Gastroesophageal sphincter (tissue), 4 donors: Measurements from ENCODE around the gene TRRAP. TPM values are rescaled to one million over a fixed set of nuclear protein-coding genes. Genes with fewer than 3 reads are reported as not detected.
A peak's percentile ranks its signal among the peaks of the same experiment; 100 is the strongest.

Experiments
- ATAC-seq: fragments of 150-250 bp; one replicate; pipeline ENCODE4 v1.9.1; 2016; ENCODE audit warnings: mild to moderate bottlenecking, moderate library complexity
- H3K27ac ChIP-seq, 4 donors: fragments of 200-600 bp; sonication (generic) in 3 of 4; 1 replicate in 3 of 4; 2 replicates in 1 of 4; pipeline ENCODE4 v1.5.1; 2016 to 2019
- H3K27me3 ChIP-seq: fragments of 200-600 bp; sonication (generic); one replicate; pipeline ENCODE4 v1.5.1; 2019
- H3K36me3 ChIP-seq, 2 donors: fragments of 200-600 bp; sonication (generic); one replicate each; pipeline ENCODE4 v1.5.1; 2019; ENCODE audit warnings: control low read depth in 1 of 2
- H3K4me1 ChIP-seq, 3 donors: fragments of 200-600 bp; sonication (generic); 1 replicate in 2 of 3; 2 replicates in 1 of 3; pipeline ENCODE4 v1.5.1; 2016 to 2019; ENCODE audit warnings: control low read depth in 2 of 3
- H3K4me3 ChIP-seq, 2 donors: fragments of 200-600 bp; sonication (generic); one replicate each; pipeline ENCODE4 v1.5.1; 2019; ENCODE audit warnings: mild to moderate bottlenecking in 1 of 2, moderate library complexity in 1 of 2
- H3K9me3 ChIP-seq, 3 donors: fragments of 200-600 bp; sonication (generic); one replicate each; pipeline ENCODE4 v1.5.1; 2017 to 2019; ENCODE audit warnings: control low read depth in 2 of 3
- EP300 ChIP-seq: sonication (generic); formaldehyde crosslinking; IDR thresholded peaks from one replicate; pipeline ENCODE4 v1.6.1; 2017; ENCODE audit warnings: antibody characterized with exemption, mild to moderate bottlenecking
- POLR2A ChIP-seq, 2 donors: fragments of 450-650 bp; IDR thresholded peaks; one replicate each; pipeline ENCODE4 v1.6.1; 2017; ENCODE audit warnings: antibody characterized with exemption in 2 of 2, mild to moderate bottlenecking in 2 of 2, moderate library complexity in 1 of 2
- POLR2AphosphoS5 ChIP-seq: sonication (generic); formaldehyde crosslinking; IDR thresholded peaks from one replicate; pipeline ENCODE4 v1.6.1; 2017; ENCODE audit warnings: antibody characterized with exemption
- WGBS, 2 donors: methylation state at CpG; one replicate each; pipeline ENCODE4 v1.1.5; 2018; ENCODE audit warnings: low coverage in 1 of 2; 5-methylcytosine and 5-hydroxymethylcytosine counted together
- total RNA-seq, 4 donors: library from RNA; depleted of rRNA; stranded (reverse); fragments of >200 nt; gene quantifications; one replicate each; pipeline ENCODE4 v1.1.0, GENCODE V29; 2016
- TF ChIP-seq, protein P1 (sequence below), 4 experiments: fragments of 200-600 bp in 2 of 4; fragments of 450-650 bp in 2 of 4; sonication (generic) in 1 of 4; IDR thresholded peaks; one replicate each; pipeline ENCODE4 v1.5.1; 2017 to 2019; ENCODE audit warnings: antibody characterized with exemption in 4 of 4, mild to moderate bottlenecking in 2 of 4, moderate library complexity in 2 of 4

TRRAP gene
- total RNA-seq, 4 donors from 2014 or later = 19.1 to 34.8 (median 28.4) TPM

DNA sequence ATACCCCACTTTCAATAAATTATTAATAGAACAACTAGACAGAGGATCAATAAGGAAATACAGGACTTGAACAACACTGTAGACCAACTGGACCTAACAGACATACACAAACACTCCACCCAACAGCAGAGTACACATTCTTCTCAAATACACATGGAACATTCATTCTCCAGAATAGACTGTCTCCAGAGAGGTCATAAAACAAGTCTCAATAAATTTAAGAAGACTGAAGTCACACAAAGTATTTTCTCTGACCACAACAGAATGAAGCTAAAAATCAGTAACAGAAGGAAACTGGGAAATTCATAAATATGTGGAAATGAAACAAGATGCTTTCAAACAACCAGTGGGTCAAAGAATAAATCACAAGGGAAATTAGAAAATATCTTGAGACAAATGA, 145.7 kb downstream of the TRRAP start:
- no peak for TF ChIP-seq POLR2AphosphoS5
- no peak for TF ChIP-seq EP300
- TF ChIP-seq, protein P1, sequence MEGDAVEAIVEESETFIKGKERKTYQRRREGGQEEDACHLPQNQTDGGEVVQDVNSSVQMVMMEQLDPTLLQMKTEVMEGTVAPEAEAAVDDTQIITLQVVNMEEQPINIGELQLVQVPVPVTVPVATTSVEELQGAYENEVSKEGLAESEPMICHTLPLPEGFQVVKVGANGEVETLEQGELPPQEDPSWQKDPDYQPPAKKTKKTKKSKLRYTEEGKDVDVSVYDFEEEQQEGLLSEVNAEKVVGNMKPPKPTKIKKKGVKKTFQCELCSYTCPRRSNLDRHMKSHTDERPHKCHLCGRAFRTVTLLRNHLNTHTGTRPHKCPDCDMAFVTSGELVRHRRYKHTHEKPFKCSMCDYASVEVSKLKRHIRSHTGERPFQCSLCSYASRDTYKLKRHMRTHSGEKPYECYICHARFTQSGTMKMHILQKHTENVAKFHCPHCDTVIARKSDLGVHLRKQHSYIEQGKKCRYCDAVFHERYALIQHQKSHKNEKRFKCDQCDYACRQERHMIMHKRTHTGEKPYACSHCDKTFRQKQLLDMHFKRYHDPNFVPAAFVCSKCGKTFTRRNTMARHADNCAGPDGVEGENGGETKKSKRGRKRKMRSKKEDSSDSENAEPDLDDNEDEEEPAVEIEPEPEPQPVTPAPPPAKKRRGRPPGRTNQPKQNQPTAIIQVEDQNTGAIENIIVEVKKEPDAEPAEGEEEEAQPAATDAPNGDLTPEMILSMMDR (IDR thresholded peaks at IDR 0.05) = no peak
- Histone ChIP-seq H3K4me1 (peaks cover 0 to 15% (median 0%) of the 10 kb centered on the region in 3 donors), H3K4me3 (no peak overlapping the region), H3K27ac (no peak overlapping the region), H3K36me3 (peaks cover 0 to 27% of the 10 kb centered on the region in 2 donors), H3K9me3 (no peaks in the 10 kb centered on the region), H3K27me3 (no peaks in the 10 kb centered on the region)
- no peak for ATAC-seq

DNA sequence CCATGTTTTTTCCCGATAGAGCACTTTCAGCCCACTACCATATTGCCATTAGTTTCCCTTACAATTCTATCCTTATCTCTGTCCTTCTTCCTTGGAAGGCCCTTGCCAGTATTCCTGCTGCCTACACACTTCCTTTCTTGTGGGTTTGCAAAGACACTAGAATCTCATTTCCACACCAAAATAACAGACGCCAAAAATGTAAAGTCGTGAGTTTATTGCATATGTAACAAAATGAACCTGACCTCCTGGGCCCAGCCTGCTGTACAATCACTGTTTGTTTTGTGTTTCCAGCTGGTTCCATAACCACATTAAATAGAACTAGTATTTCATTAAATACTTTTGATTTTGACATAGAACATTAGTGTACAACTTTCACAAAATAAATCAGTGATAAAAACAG, 148.9 kb downstream of the TRRAP start:
- no peak for ATAC-seq
- H3K27ac ChIP-seq = no peak overlapping the region
- H3K4me3 ChIP-seq = no peak overlapping the region
- H3K4me1 ChIP-seq = peaks cover 0 to 31% (median 9%) of the 10 kb centered on the region in 3 donors
- 73% methylated on average over 3 of the region's 3 CpGs; no CpG with 5 or more reads in 1 of the 2 donors for WGBS, 2 donors
- peaks cover 0 to 8% (median 0%) of the 10 kb centered on the region in 3 donors for H3K9me3 ChIP-seq
- TF ChIP-seq EP300 = no peak
- no peak for TF ChIP-seq POLR2A (IDR thresholded peaks at IDR 0.05)
- TF ChIP-seq, protein P1 (IDR thresholded peaks at IDR 0.05) = no peak
- no peak for TF ChIP-seq POLR2AphosphoS5
- peaks cover 0 to 47% of the 10 kb centered on the region in 2 donors for H3K36me3 ChIP-seq
- H3K27me3 ChIP-seq = no peaks in the 10 kb centered on the region

DNA sequence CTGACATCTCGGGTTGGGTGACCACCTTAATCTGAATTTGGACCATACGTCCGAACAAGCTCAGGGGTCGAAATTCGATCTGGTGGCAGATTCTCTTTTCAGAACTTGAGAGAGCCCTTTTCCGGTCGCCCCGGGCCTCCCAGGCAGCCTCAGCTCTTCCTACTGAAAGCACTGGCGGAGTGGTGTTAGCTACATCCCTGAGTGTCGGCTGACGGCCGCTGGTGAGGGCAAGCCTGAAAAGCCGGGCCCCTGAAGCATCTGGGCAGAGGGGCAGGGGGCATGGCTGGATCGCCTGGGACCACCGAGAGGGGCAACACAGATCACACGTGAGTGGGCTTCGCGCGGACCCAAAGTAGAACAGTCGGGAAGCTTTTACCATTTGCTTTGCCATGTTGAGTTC, 149.5 kb downstream of the TRRAP start:
- TF ChIP-seq POLR2AphosphoS5 (no peak), POLR2A (IDR thresholded peaks at IDR 0.05) (no peak), EP300 (no peak)
- TF ChIP-seq, protein P1 (IDR thresholded peaks at IDR 0.05) = no peak
- 67 to 78% methylated on average over 3 of the region's 20 CpGs for WGBS, 2 donors

DNA sequence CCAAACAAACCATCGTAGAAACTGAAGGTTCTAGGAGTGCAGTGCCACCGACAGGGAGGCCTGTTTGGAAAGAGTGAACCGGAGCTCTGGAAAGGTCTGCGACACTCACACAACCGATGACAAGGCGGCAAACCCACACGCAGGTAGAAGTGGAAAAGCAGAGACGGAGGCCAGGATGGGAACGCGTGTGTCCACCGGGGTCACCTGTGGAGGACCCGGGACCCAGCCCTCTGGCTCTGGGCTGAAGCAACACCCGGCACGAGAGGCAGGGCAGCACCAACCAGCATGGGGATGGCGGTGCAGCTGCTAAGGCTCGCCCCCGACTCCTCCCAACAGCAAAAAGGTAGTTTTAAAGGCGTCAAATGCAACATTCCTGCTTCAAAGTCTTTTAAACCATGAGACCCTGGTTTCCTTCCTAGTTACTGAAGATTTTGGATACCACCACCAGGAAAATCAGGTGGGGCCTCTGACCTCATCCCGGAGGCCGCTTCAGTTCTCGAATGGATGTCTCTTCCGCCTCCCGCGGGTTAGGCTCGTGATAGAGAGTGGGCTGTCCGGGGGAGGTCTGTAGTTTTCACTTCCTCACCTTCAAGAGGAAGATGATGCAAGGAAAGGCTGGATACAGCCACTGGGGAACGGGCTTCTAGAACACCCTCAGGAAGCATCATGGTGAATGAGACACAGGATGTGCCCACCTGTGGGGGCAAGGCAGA, 150.1 kb downstream of the TRRAP start:
- Histone ChIP-seq H3K27ac (peak overlapping the region in 2 of 4 donors; percentile 76 to 83), H3K36me3 (peaks cover 0 to 59% of the 10 kb centered on the region in 2 donors), H3K27me3 (no peaks in the 10 kb centered on the region), H3K4me3 (no peak overlapping the region), H3K4me1 (peaks cover 0 to 29% (median 9%) of the 10 kb centered on the region in 3 donors), H3K9me3 (peaks cover 0 to 8% (median 0%) of the 10 kb centered on the region in 3 donors)
- TF ChIP-seq POLR2A (IDR thresholded peaks at IDR 0.05) (no peak), EP300 (no peak), POLR2AphosphoS5 (no peak)
- TF ChIP-seq, protein P1 (IDR thresholded peaks at IDR 0.05) = no peak
- WGBS, 2 donors = 81 to 94% methylated on average over 5 to 9 of the region's 27 CpGs
- no peak for ATAC-seq

More for the DNA sequence above, 149.5 kb downstream of the TRRAP start:
- Histone ChIP-seq H3K27me3 (no peaks in the 10 kb centered on the region), H3K4me3 (no peak overlapping the region), H3K4me1 (peaks cover 0 to 29% (median 9%) of the 10 kb centered on the region in 3 donors), H3K36me3 (peaks cover 0 to 53% of the 10 kb centered on the region in 2 donors), H3K9me3 (peaks cover 0 to 8% (median 0%) of the 10 kb centered on the region in 3 donors), H3K27ac (no peak overlapping the region)
- ATAC-seq = no peak
